GM18526 (cell line): Measurements from ENCODE around the gene RNASET2.

Source experiments
- POLR2A ChIP-seq: IDR thresholded peaks from 3 replicates; pipeline ENCODE4 v1.6.1; 2011; ENCODE audit not compliant: insufficient read length; ENCODE audit errors: extremely low read depth

Gene RNASET2

DNA sequence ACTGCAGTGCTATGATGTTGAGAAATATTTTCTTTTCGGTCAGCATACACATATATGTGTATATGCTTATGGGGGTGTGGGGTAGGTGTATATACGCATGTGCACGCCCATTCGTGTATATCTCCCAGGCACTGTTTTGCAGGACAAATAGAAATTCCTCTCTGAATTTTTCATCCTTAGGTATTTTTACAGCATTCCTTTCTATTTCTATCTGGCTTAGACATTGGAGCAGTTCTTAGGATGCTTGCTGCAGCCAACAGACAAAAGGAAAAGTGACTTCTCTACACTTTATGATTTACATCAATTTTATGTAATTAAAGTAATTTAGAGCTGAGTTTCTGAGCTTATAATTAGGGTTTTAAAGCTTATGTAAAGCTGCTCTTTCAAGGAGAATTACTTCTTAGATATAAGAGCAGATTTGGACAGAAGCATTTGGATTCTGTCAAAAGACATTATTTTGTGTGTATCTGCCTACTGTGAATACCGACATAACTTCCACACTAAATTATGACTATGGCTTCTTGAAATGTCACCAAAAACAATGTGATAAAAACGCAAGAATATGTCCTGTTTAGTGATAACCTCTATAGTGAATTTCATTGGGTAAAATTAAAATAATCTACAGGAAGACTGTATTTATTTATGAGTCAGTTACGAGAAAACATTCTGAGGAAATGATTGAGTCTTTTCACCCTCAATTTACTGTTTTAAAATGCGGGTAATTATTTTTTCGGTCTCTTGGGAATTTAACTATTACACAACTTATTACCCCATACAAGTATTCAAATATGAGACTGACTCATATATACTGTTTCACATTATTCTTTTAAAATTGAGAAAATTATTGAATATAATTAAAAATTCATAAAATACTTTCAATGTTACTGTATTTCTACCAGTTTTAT, 21.5 kb upstream of the RNASET2 start:
- no peak for TF ChIP-seq POLR2A

DNA sequence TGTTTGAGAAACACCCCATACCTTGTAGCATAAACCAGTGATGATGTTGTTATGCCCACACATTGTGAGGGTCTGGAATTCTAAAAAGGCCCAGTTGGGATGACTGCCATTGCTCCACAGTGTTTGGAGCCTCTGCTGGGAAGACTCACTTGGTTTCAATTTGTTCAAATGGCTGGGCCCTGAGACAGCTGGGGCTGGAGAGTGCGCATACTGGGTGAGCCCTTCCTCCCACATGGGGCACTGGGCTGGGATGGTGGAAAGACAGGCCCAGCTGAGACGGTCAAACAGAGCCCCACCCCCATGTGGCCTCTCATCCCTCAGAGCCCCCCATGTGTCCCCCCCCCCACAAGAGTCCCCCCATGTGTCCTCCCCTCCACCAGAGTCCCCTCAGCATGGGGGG, 20.3 kb upstream of the RNASET2 start:
- TF ChIP-seq POLR2A = no peak

DNA sequence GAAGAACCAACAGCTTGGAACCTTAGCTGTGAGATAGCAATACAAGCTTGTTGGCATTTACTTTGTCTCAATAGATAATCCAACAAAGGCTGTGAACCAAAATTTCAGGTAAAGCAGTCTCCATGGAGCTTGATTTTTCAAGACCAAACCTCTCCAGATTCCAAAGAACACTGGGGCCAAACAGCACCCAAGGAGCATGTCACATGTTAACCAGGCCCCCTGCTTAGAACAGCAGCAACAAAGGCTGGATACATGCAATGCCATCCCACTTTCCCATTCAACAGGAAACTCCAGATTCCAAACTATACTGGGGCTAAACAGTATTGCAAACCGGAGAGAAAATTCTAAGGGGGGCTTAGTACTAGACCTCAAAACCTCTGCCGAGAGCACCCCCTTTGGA, 15.8 kb upstream of the RNASET2 start:
- no peak for TF ChIP-seq POLR2A

DNA sequence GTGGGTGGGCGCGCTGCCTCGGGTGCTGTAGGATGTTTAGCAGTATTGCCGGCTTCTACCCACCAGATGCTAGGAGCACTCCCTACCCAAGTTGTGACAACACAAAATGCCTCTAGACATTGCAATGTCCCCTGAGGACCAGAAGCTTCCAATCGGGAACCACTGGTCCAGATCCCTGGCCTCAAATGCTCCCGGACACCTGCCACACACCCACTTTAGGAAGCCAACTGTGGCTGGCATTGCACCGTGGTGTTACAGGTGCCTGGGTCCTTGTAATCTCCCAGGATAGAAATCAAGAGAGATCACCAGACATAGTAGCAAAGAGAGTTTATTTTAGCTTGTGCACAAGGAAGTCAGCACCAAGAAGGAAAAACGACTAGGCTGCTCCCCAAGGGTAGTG, 14.9 kb upstream of the RNASET2 start:
- no peak for TF ChIP-seq POLR2A

DNA sequence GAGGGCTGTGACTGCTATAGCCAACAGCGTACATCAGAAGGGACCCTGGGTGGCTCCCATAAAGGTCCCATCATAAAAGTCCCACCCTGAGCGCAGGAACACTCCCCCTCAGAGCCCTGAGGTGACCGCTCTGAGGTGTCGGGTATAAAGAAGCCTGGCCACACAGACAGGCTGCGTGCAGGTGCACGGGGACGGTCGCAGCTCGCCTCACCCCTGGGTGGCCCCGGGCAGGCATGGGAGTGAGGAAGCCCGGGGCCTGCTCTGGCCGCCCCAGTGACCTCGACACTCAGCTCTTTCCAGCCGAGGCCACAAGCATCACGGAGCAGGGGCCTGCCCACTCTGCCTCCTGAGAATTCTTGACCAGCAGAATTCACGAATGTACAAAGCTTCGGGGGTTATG, 14.4 kb upstream of the RNASET2 start:
- no peak for TF ChIP-seq POLR2A

DNA sequence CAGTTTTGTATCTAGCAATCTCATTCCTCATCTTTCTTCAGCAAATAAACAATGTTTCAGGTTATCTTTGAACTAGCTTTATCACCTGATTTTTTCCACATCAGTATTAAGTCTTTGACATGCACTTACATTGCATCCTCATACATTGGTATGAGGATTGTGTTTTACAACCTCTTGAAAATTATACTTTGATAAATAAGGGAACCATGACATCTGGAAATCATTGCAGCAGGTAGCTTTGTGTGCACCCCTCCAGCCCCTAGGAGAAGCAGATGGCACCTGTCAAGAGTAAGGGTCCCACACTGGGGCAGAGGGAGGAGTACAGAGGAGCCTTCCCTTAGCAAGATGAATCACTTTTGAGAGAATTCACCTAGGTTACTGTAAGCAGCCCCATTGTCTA, 13.7 kb upstream of the RNASET2 start:
- no peak for TF ChIP-seq POLR2A

DNA sequence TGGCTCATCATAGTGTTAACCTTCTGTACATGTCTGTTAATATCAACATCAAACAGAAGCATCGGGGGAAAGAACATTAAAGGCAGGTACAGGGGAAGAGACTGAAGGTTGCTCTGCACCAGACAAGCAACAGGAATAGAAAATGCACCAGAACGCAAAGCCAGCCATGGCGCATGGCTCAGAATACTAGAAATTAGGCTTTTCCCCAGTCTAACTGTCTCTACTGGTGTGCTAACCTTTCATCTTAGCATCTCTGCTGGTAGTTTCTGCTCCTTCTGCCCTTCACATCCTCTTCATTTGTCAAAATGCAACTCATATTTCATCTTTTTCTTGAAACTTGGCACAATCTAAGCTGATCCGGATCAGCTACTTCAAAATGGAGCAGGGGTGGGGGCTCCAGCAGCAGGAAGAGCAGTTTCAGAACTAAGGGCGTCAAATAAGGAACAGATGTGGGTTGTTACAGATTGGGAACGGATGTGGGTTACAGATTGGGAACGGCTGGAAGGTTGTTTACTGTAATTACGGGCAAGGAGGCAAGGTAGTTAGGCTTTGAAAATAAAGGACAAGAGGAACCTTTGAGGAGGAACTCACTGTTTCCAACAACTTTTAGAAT, 13.1 kb upstream of the RNASET2 start:
- TF ChIP-seq POLR2A = no peak

DNA sequence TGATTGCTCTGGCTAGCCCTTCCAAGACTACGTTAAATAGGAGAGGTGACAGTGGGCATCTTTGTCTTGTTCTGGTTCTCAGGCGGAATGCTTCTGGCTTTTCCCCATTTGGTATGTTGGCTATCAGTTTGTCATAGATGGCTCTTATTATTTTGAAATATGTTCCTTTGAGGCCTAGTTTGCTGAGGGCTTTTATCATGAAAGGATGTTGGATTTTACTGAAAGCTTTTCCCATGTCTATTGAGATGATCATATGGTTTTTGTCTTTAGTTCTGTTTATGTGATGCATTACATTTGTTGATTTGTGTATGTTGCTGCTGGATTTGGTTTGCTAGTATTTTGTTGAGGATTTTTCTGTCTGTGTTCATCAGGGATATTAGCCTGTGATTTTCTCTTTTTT, 9.9 kb upstream of the RNASET2 start:
- TF ChIP-seq POLR2A = no peak

DNA sequence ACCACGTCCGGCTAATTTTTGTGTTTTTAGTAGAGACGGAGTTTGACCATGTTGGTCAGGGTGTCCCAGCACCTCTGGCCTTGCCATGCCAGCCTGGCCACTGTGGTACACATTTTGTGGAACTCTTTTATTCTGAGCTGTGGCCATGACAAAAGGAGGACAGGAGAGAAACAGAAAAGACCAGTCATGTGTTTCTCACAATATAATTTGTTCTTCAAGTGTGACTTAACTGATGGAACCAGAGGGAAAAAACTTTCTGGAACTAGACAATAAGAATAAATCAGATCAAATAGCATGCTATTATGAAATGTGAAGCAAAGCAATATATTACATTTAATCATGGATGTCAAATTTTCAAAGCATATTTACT, 4.2 kb upstream of the RNASET2 start:
- TF ChIP-seq POLR2A = no peak

DNA sequence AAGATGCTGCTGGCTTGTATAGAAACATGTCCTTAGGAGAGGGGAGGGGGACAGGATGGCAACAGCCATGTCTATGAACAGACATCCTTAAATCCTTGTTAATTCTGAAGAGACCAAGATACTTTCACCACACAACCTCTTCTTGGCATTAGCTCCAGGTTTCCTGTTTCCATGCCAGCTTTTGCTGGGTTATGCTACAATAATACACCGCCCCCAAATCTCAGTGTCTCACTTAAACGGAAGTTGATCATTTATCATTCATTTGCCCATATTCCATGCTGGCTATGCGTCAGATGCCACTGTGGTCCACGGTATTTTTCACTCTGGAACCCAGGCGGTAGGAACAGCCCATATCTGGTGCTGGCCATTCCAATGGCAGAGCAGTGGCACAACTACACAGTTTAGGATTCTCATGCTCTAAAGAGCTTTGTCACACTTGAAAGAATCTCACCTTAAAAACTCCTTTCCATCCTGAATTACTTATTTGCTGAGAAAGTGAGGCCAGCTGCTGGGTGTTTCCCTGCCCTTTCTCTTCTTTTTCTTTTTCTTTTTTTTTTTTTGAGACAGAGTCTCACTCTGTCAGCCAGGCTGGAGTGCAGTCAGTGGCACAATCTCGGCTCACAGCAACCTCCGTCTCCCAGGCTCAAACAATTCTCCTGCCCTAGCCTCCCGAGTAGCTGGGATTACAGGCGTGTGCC, 3.7 kb upstream of the RNASET2 start:
- TF ChIP-seq POLR2A = no peak

DNA sequence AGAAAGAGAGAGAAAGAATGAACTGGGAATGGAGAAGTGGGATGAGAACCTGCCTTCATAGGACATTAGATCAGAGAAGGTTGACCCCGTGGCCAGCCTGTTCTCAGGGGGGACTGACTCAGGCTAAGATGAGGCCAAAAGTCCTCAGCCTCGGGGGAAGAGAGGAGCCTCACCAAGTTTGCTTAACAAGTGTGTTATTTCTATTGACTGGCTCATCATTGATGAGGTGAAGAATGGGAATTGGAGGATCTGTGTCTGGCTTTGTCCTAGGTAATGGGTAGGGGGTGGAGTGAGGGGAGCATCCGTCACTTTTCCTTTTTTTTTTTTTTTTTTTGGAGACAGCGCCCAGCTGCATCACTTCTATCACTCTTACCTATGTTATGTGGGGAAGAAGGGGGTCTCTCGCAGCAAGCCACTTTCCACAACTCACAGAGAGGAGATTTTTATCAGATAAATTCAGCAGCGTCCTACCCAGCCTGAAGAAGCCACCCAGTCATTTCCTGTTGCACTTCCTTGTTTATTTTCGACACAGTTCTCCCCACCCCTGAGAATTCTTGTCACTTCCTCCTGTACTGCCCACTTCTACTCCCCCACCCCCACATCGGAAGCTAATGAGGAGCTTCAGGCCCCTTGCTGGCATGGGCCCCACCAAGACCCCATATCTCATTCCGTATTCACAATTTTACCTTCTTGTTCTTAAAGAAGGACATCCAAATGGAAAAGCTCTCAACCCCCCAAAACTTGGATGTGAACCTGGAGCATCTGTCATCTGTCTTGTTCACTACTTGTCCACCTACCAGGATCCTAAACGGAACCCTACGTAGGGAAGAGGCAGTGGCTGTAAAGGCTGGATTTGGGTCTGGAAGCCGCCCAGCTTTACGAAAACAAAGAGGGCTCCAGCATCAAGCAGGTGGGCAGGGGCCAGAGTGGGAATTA, 2.8 kb upstream of the RNASET2 start:
- TF ChIP-seq POLR2A = peak; percentile 13

DNA sequence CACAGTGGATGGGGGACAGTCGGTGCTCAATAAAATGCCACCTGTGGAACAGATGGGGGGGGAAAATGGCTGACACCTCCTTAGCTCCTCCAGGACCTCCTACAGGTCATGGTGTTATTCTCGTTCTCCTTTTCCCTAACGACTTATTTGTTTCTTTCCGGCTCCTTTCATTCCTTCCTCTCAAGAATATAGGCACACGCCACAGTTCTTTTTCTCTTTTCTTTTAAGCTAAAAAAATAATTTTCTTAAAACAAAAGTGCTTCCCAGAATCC, 1.4 kb upstream of the RNASET2 start:
- TF ChIP-seq POLR2A = no peak

DNA sequence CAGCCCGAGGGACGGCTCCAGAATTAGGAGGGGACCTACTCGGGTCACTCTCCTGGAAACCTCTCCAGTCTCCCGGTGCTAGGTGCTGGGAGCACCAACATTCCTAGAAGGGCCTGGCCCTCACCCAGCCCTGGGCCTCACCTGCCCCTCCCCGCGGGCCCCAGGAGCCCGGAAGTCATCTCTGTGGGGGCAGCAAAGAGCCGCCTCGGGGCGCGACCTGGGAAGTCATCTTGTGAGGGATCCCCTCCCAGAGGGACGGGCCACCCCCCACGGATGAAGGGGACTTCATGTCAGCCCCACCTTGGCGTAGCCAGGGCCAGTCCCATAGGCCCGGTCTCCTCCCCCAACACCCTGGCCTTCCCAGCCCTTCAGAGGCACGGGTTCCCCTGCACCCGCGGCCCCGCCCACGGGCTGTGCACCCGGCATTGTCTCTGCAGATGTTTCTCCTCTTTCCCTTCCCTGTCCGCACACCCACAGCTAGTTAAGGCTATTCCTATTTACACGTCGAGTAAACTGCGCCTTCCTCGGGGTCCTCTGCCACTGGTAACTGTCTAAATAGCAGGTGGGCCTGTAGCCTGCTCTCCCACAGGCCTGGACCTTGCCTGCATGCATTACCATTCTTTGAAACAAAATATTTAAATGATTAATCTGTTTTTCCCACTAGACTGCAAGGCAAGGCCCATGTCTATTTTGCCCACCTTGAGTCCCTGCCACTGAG, 896 bp upstream of the RNASET2 start:
- no peak for TF ChIP-seq POLR2A

DNA sequence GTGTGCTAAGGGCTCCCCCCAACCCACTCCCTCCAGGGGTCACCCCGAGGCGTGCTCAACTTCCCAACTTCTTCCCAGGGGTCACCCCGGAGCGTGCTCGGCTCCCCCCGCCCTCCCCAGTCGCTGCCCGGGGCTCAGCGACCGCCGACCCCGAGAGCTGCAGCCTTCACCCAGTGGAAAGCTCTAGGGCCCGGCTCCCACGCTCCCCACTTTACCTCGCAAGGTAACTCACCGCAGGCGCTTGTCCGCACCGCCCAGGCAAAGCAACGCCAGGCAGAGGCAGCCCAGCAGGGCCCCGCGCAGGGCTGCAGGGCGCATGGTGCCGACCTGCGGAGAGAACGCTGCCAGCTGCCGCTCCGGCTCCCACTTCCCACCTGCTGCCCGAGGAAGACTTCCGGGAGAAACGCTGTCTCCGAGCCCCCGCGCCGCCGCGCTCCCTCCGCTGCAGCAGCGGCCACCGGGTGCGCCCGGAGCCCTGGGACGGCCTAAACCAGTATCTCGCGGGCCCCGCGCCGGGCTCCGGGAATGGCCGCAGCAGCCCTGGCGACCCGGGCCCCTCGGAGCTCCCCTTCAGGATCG, 396 bp downstream of the RNASET2 start:
- no peak for TF ChIP-seq POLR2A

DNA sequence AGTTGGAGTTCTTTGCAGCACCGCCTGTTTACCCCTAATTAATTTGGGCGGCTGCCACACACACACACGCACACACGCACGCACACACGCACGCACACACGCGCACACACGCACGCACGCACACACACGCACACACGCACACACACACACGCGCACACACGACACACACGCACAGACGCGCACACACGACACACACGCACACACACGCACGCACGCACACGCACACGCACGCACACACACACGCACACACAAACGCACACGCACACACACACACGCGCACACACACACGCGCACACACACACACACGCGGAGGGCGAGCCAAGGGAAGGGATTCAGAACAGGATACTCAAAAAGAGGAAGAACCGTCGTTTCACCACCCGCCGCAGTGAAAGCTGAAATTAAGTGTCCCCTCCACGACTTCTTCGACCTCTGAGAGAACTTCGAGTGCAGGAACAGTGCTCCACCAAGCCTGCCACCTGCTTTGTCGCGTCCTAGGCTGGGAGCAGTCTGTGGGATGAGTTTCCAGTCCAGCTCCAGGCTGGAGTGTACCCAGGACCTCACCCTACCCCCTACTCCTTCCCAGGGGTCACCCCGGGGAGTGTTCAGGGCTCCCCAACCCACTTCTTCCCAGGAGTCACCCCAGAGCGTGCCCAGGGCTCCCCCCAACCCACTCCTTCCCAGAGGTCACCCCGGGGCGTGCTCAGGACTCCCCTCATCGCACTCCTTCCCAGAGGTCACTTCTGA, 1.1 kb downstream of the RNASET2 start:
- TF ChIP-seq POLR2A = no peak
